NCI-H1105 (cell line): Measurements from ENCODE around the gene GREB1L.
"Not testable (repeated sequence)": the region's sequence is repeated elsewhere in the genome, so short reads cannot be mapped to it uniquely, and the experiment has no call there.

Experiments used
- DNase-seq: peaks from one replicate; lab custom pipeline; 2025; lab: John Stamatoyannopoulos, UW

Gene GREB1L

DNA sequence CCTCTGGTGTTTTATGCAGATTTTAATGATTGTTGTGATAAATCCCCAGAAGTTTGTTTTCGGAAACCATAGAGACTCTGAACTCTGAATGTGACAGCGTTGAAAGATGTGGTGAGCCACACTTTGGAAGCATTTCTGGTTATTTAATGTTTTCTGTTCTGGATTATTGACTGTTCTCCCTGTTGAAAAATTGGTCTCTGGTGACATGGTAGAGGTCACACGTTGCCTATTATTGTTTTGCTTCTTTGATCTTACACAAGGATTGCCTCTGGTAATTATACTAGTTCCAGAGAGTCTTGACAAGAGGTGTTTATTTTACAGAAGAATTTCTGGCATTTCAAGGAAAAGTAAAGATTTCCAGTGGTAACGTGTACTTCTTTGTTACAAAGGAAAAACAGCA is 127.1 kb downstream of the GREB1L start:
- DNase-seq: no peak

DNA sequence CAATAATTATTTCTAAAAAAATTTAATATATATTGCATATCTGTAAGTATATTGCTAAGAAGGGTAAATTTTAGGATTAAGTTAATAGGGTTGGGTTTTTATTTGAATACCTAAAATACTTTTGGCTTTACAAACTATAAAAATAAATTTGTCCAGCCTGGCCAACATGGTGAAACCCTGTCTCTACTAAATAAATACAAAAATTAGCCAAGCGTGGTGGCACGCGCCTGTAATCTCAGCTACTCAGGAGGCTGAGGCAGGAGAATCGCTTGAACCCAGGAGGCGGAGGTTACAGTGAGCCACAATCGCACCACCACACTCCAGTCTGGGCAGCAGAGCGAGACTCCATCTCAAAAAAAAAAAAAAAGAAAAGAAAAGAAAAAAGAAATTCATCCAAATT is 127.6 kb downstream of the GREB1L start:
- not testable (repeated sequence) for DNase-seq

DNA sequence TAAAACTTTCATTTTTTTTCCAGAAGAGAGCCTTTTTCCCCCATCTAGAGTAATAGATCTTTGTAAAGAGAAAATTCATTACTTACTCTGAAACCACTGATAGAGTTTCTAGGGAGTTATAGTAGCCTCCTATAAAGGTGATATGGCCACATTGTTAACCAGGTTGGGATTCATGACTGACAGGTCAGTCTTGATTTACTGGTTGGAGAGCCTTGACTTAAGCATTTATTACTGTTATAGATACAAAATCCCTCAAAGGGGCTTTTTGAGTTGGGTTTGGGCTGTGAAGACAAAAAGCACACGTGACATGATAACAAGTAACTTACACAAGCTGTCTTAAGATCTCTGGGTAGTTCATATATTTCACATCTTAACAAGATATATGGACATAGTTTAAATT is 141.0 kb downstream of the GREB1L start:
- no peak for DNase-seq

DNA sequence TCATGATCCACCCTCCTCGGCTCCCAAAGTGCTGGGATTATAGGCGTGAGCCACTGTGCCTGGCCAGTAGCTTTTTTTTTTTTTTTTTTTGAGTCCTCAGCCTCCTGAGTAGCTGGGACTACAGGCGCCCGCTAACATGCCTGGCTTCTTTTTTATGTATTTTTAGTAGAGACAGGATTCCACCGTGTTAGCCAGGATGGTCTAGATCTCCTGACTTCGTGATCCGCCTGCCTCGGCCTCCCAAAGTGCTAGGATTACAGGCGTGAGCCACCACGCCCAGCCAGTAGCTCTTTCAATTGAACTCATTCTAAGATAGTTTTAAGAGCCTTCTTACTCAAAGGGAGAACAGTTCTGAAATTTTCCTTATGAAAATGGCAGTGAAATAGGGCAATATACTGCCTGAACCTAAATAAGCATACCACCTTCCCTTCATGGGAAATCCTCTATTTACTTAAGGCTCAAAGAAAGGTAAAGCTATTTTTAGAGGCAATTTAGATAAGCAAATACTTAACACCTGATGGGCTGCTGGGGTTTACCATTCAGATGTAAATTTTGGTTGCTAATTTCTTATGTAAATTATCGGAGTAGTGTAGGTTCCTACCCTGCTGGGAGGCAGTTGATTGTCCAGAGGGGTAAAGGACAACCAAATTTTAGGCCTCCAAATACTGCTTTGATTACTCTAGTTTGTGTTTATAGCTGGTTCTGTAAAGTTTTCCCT is 144.7 kb downstream of the GREB1L start:
- no peak for DNase-seq

DNA sequence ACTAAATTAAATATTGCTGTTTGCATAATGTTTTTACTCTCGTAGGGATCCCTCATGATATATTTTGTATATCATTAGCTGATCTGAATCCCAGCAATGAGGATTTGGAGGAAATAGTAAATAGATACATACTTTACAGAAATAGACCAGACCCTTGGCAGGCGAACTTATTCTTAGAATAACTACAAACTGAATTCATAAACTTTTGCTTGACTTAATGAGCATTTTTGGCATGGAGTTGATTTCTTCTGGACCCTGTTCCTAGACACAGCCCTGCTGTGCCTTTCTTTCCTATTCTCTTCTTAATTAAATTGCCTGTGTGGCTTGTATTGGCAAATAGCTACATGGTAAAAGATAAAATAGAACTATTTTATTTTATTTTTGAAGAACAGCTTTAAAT is 145.9 kb downstream of the GREB1L start:
- no peak for DNase-seq

DNA sequence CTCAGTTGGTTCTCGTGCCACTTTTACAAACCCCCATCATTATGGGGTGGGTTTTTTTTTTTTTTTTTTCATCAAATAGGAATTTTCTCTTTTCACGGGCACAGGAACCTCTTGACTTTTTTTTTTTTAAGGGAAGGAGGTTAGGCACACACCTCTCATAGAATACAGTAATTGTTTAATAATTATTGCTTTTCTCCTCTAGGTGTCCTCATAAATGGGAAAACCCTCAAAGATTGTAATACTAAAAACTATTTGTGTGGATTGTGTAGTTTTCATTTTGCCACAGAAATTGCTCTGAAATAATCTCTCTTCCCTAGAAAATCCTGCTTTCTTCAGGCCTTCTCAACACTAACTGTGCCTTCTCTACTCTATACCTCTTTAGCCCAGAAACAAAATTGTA is 147.3 kb downstream of the GREB1L start:
- DNase-seq: no peak

DNA sequence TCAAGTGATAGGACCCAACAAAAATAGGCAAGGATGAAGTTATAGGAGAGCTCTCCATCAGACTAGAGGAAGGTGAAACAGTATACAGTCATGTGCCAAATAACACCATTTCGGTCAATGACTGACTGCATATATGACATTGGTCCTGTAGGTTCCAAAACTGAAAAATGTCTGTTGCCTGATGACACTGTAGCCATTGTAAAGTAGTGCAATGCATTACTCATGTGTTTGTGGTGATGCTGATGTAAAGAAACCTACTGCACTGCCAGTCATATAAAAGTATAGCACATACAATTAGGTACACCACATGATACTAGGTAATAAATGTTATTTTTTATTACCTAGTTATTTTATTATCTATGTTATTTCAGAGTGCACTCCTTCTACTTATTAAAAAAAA is 147.9 kb downstream of the GREB1L start:
- DNase-seq: no peak

DNA sequence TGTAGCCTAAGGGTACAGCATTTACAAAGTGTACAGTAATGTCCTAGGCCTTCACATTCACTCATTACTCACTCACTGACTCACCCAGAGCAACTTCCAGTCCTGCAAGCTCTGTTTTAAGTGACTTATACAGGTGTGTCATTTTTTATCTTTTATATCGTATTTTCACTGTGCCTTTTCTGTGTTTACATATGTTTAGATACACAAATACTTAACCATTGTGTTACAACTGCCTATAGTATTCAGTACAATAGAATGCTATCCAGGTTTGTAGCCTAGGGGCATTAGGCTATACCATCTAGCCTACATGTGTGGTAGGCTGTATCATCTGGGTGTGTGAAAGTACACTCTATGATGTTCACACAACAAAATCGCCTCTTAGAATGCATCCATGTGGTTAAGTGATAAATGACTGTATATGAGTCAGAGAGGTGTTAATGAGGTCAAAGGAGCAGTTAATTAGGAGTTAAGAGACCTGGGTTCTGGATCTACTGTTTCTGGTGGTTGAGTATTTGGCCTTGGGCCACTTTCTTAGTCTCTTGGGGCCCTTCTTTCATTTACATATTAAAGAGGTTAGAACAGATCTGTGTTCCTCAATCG is 149.1 kb downstream of the GREB1L start:
- peak; percentile 5 for DNase-seq

DNA sequence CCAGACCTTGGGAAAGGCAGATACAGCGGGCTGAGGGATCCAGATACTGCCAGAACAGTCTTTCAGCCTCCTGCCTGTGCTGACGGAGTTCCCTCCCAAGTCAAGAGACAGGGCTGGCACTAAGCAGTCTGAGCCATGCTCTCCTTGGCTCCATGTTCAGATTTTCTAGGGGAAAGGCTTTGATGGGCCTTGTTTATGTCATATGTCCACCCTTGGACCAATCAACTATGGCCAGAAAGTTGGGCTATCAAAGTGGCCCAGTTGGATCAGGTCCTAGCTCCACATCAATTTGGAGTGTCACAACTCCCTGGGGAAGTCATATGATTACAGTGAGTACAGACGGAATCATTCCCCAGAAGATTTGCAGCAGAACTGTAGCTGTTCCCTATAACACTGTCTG is 152.0 kb downstream of the GREB1L start:
- no peak for DNase-seq

DNA sequence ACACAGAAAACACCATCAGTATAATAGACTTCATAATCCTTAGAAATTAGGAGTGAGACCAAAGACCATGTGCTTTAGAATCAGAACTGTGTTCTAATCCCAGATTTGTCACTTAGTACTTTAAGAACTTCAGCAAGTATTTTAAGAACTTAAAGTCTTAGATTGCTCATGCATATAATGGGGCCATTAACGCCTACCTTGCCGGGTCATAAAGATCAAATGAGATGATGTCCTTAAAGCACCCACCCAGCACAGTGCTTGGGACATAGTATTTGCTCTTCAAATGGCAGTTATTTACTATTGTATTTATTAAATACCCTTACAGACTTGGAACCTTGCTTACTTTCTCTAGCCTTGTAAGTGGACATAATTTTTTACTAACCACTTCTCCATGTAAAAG is 156.1 kb downstream of the GREB1L start:
- DNase-seq: no peak

DNA sequence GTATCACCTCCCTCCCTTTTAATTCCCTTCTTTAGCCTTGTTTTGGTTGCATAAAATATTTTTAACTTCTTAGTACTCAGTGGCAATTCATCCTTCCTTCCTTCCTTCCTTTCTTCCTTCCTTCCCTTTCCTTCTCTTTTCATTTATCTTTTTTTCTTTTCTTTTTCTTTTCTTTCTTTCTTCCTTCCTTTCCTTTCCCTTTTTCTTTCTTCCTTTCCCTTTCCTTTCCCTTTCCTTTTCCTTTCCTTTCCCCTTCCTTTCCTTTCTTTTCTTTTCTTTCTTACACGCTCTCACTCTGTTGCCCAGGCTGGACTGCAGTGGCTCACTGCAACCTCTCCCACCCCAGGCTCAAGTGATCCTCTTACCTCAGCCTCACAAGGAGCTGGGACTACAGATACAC is 160.2 kb downstream of the GREB1L start:
- DNase-seq: no peak

DNA sequence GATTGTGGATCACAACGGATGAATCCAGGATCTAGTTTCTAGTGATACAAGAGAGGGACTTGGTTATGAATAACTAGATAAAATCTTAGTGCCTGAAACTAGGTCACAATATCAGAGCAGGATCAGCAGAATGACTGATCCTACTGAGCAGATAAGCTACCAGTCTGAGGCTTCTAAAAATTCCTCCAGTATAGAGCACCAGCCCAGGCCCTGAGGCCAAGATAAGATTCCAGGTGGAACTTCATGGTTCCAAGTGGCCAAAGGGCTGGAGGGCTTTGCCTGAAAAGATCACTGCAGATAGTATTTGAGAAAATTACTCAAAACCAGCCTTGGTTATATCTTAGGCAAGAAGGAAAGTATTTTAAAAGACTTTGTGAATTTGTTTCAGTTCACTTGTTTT is 162.4 kb downstream of the GREB1L start:
- no peak for DNase-seq

DNA sequence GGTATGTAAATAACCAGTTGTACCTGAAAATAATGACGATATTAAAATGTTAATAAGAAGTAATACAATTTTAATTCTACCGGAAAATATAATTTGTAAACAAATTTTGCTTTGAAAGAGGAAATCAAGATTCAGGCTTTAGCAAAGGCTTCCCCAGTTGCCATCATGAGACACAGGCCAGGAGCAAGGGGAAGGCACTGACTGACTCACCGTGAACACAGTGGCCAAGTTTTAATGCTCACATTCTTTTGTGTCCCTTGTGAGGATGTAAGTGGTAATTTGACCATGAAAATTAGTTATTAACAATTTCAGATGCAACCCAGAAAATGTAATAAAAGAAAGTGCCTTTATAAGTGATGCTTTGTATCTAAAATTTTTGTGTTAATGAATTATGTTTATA is 164.1 kb downstream of the GREB1L start:
- no peak for DNase-seq

DNA sequence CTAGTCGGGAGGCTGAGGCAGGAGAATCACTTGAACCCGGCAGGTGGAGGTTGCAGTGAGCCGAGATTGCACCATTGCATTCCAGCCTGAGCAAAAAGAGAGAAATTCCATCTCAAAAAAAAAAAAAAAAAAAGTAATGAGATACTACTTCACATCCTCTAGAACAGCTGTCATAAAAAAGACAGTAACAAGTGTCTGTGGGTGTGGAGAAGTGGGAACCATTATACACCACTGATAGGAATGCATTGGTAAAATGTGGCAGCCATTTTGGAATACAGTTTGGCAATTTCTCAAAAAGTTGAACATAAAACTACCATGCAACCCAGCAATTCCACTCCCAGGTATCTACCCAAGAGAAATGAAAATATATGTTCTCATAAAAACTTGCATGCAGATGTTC is 166.6 kb downstream of the GREB1L start:
- no peak for DNase-seq

DNA sequence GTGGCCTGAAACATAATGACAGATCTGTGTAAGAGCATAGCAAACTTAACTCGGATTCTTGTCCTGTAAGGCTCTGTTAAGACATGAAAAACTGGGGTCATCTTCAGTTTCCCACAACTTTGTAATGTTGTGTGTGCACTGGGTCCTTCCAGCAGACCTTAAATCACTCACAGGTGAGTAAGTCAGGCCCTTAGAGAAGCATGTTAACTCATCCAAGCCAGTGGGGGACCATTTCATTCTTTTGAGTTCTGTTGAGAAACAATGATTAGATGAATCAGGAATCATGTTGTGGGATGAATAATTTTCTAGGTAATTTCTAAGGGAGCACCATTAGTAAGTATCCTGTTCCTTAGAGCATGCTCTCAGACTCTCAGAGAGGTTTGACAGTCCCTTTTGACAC is 191.4 kb downstream of the GREB1L start:
- DNase-seq: no peak

DNA sequence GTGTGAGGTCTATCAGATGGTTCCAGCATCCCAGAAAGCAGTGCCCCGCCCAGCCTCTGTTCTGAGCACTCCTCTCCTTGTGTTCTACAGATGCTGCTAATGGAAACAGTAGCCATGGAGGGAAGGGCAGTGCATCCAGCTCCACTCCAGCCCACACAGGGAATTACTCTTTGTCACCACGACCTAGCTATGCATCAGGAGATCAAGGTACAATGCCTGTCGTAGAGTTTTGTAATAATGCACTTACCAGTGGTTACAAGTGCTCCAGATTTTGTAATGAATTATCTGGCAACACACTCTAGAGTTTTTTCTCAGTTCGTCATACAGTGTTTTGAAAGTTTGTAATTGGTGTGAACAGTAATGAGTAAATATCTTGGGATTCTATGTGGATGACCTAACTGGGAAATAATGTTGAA is 197.4 kb downstream of the GREB1L start:
- DNase-seq: no peak

DNA sequence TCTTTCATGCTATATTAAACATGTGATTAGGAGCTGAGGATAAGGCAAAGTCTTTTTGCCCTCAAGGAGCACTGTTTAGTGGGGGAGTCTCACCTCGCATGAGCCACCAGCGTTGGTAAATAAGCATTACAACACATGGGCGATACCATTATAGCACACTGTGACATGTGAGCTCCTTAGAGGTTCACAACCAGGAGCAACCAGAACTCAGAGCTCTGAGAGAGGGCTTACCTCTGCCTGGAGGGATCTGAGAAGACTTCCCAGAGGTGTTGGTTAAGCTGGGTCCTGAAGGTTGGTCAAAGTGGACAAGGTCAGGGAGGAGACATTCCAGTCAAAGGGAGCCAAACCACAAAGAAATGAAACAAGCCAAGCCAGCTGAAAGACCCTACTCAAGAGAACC is 199.6 kb downstream of the GREB1L start:
- DNase-seq: no peak

DNA sequence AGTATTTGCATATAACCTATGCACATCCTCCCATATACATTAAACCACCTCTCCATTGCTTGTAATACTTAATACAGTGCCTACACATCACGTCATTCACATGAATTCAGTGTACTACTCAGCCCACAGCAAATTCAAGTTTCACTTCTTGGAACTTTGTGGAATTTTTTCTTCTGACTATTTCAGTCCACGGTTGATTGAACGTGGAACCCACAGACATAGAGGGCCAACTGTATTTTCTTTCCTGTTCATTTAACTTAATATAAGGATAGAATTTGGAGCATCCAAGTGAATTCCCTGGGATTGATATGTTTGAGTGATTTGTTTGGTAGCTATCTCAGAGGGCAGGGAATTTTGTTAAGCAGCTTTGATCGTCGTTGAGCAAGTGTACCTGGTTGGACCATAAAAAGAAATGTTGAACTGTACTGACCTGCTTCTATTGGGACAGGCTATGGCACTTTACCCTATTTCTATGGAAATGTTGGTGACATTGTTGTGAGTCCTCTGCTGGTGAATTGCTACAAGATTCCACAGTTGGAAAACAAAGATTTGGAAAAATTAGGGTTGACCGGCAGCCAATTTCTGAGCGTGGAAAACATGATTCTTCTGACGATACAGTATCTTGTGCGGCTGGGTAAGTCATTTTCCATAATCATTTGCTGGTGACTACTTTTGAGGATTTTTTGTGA is 201.9 kb downstream of the GREB1L start:
- no peak for DNase-seq

DNA sequence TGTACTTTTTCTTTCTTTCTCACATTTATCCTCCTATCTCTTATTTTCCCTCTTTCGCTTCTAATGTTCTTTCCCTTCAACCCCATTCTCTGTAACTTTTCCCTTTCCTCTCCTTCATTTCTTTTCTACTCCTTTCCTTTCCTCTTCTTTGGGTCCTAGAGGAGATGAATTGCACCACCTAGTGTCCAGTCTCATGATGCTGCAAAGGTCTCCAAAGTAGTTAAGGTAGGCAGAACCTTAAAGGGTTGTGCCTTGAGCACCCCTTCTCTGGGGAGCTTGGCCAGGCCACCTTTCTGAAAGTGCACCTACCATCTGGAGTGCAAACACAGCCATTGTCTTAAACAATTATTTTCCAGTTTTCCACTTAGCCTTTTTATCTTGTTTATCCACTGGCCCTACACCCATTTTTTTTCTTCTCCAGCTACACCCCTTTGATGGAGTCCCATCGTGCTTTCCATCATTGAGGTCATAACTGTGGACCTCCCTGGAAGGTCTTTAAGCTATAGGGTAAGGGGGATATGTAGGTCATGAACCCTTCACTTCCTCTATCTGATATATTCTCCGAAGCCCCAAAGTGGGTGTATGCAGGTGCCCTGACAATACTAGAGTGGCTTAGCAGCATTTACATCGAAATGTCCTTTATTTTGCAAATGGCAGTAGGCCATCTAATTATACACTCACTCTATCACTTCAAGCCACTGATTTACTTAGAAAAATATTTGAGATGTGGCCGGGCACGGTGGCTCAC is 202.6 kb downstream of the GREB1L start:
- DNase-seq: peak; percentile 35

DNA sequence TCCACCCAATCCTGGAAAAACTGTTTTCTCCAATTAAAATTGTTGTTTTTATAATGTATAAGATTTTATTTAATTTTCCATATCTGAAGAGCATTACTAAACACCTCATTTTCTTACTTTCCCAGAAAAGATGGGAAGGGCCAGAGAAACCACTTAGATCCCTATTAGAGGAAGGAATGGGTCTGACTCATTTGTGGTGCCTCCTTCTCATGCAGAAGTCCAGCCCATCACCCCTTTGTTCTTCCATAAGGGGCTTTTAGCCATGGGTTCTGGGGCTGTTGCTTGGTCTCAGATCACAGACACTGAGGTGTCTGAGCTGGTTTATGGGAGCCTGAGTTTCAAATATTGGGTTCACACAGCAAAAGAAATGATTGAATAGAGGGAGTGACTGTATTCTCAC is 206.3 kb downstream of the GREB1L start:
- no peak for DNase-seq

DNA sequence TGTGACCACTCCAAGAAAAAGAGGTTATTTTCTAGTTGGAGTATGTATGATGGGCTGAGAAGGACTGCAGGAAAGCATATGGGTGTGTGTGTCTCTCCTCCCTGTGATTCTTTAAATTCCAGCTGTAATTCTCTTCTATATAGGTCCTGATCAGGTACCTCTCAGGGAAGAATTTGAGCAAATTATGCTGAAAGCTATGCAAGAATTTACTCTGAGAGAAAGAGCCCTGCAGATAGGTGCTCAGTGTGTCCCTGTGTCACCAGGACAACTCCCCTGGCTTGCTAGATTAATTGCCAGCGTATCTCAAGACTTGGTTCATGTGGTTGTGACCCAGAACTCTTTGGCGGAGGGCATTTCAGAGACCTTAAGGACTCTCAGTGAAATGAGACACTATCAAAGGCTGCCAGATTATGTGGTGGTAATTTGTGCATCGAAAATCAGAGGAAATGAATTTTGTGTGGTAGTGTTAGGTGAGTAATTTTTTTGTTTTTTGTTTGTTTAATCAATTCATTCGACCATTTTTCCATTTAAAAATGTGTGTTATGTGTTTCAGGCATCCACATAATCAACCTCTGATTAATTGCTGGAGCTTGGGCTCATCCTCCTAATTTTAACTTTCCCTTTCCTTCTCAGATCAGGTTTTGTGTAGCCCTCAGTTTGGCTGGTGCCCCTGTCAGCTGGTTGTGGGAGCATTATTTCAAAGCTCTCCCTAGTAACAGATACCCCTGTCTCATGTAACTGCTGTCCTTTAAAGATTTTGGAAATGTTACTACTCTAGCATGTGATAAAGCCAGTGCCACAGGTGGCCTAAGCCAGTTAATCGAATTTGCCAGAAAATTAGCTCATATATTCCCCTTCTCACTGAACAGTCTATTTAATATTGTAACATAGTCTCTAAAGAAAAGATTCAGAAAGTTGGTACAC is 207.6 kb downstream of the GREB1L start:
- no peak for DNase-seq

DNA sequence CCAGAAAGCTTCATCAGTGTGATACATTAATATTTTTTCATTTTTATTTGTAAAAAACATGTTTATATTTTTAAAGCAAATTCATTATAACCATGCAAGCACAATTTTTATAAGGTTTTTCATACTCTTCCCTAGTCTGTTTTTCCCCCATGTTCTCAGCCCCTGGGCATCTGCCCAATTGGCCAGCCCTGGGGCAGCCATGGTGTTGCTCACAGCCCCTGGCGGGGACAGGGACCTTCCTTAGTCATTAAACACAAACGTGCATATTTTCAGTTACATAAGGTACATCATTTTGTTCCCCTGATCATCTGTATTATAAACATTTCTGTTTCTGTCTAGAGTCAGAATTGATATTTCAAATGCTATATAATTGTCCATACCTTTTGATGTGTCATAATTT is 208.5 kb downstream of the GREB1L start:
- no peak for DNase-seq
